NCI-H526 (cell line): ENCODE results near the gene CAMTA2.

Experiments
- DNase-seq, 2 experiments: peaks; one replicate each; lab custom pipeline; 2025; lab: John Stamatoyannopoulos, UW

Gene CAMTA2

GRCh38 chr17:4968486-4969046 is 18.9 kb downstream of the CAMTA2 start:
- DNase-seq: peak in 1 of 2 experiments; percentile 54

- peak; percentile 80 to 92 for DNase-seq
Measured at GRCh38 chr17:4967539-4968485, 19.7 kb downstream of the CAMTA2 start, which contains the start of gene SPAG7. TSS of gene SPAG7 (minus strand) at chr17:4967817. CDS start at chr17:4967804, 13 bp downstream.

- peak; percentile 97 to 99 for DNase-seq
Measured at GRCh38 chr17:4966844-4967538, 20.5 kb downstream of the CAMTA2 start.

- DNase-seq: no peak
Measured at GRCh38 chr17:4965311-4965986, 22.0 kb downstream of the CAMTA2 start.

GRCh38 chr17:4960279-4960922 is 27.1 kb downstream of the CAMTA2 start:
- DNase-seq: no peak

GRCh38 chr17:4959261-4959965 is 28.1 kb downstream of the CAMTA2 start:
- no peak for DNase-seq

- DNase-seq: no peak
Measured at GRCh38 chr17:4958102-4958501, 29.4 kb downstream of the CAMTA2 start.

- no peak for DNase-seq
Measured at GRCh38 chr17:4956493-4957061, 30.9 kb downstream of the CAMTA2 start.

GRCh38 chr17:4955091-4955490 is 32.4 kb downstream of the CAMTA2 start:
- DNase-seq: no peak

GRCh38 chr17:4953451-4953961 is 34.0 kb downstream of the CAMTA2 start:
- DNase-seq: no peak

GRCh38 chr17:4951486-4951885 is 36.0 kb downstream of the CAMTA2 start:
- no peak for DNase-seq

- peak in 1 of 2 experiments; percentile 35 for DNase-seq
Measured at GRCh38 chr17:4950746-4951204, 36.7 kb downstream of the CAMTA2 start, which contains the start of gene ENO3. TSS of gene ENO3 (plus strand) at chr17:4951119. CDS start at chr17:4951830, 711 bp downstream.

GRCh38 chr17:4950075-4950745 is 37.3 kb downstream of the CAMTA2 start:
- peak in 1 of 2 experiments; percentile 55 for DNase-seq

- DNase-seq: peak in 1 of 2 experiments; percentile 71
Measured at GRCh38 chr17:4949321-4950074, 38.0 kb downstream of the CAMTA2 start.

GRCh38 chr17:4948931-4949320 is 38.5 kb downstream of the CAMTA2 start:
- DNase-seq: peak in 1 of 2 experiments; percentile 88

GRCh38 chr17:4948166-4948930 is 39.1 kb downstream of the CAMTA2 start, which contains the start of gene PFN1:
TSS of gene PFN1 (minus strand) at chr17:4948530. CDS start at chr17:4948394, 136 bp downstream.
- peak; percentile 48 to 87 for DNase-seq

- peak in 1 of 2 experiments; percentile 33 for DNase-seq
Measured at GRCh38 chr17:4947411-4948165, 39.9 kb downstream of the CAMTA2 start.
